Activated CD4-positive, alpha-beta memory T cell treated with anti-CD3 and anti-CD28 coated beads, Interleukin-2, amount 10 ng/mL, durations not matched to agents 7 days and 5 days (primary cell): ENCODE data around the gene TMEM164. TPM values are rescaled to one million over a fixed set of nuclear protein-coding genes. Genes with fewer than 3 reads are reported as not detected.

ENCODE experiments used
- CTCF ChIA-PET: fragments of 350-600 bp; sonication (Branson Sonifier 250); formaldehyde crosslinking; loops from one replicate; lab custom pipeline; 2021; ENCODE audit warnings: antibody characterized with exemption, inconsistent platforms; lab: Charles Lee
- POLR2A ChIA-PET: fragments of 350-600 bp; sonication (Branson Sonifier 250); formaldehyde crosslinking; loops from one replicate; lab custom pipeline; 2021; ENCODE audit warnings: antibody characterized with exemption; lab: Charles Lee
- DNase-seq: peaks from one replicate; pipeline ENCODE4 v3.0.0-alpha.2; 2020
- H3K27ac Mint-ChIP-seq: one replicate; pipeline ENCODE4 v1.8.0; 2021; ENCODE audit warnings: mild to moderate bottlenecking, mixed read lengths
- H3K27me3 Mint-ChIP-seq: one replicate; pipeline ENCODE4 v1.8.0; 2021; ENCODE audit warnings: mixed read lengths
- H3K36me3 Mint-ChIP-seq: one replicate; pipeline ENCODE4 v1.8.0; 2021; ENCODE audit warnings: low read depth, mixed read lengths
- H3K4me1 Mint-ChIP-seq: one replicate; pipeline ENCODE4 v1.8.0; 2021; ENCODE audit warnings: mixed read lengths
- H3K4me3 Mint-ChIP-seq: one replicate; pipeline ENCODE4 v1.8.0; 2021; ENCODE audit warnings: mild to moderate bottlenecking, mixed read lengths
- H3K9me3 Mint-ChIP-seq: one replicate; pipeline ENCODE4 v1.8.0; 2021; ENCODE audit warnings: mixed read lengths
- total RNA-seq, 2 experiments: library from RNA; stranded (reverse); gene quantifications; one replicate each; pipeline ENCODE4 v1.2.3, GENCODE V29; 2021

The TMEM164 gene
- total RNA-seq, 2 experiments from 2014 or later, result 18.7 to 24.1 TPM

GRCh38 chrX:110049096-110049495 is 46.2 kb downstream of the TMEM164 start:
- ChIA-PET POLR2A (no interaction called here), CTCF (no interaction called here)
- DNase-seq, result no peak
- Mint-ChIP-seq H3K4me3 (no peak overlapping the region), H3K9me3 (peaks cover under 1% of the 10 kb centered on the region), H3K27me3 (no peaks in the 10 kb centered on the region), H3K36me3 (peaks cover 3% of the 10 kb centered on the region), H3K27ac (no peak overlapping the region), H3K4me1 (no peaks in the 10 kb centered on the region)

- Mint-ChIP-seq H3K27me3 (no peaks in the 10 kb centered on the region), H3K9me3 (peaks cover 2% of the 10 kb centered on the region), H3K4me1 (no peaks in the 10 kb centered on the region), H3K36me3 (peaks cover 13% of the 10 kb centered on the region), H3K27ac (no peak overlapping the region), H3K4me3 (no peak overlapping the region)
- CTCF ChIA-PET, result interaction anchor here (1.3 kb wide), 1 partner anchor 60 kb away, joined by 3 read pairs; no protein-coding TSS in a partner anchor
- POLR2A ChIA-PET, result interaction anchor here (0.6 kb wide), 1 partner anchor 117 kb away, joined by 3 read pairs; no protein-coding TSS in a partner anchor
- no peak for DNase-seq
These were observed 47.5 kb downstream of the TMEM164 start for GRCh38 chrX:110050386-110050785.

- ChIA-PET POLR2A (interaction anchor here (0.6 kb wide), 1 partner anchor 117 kb away, joined by 3 read pairs; no protein-coding TSS in a partner anchor), CTCF (no interaction called here)
- Mint-ChIP-seq H3K4me1 (peaks cover 5% of the 10 kb centered on the region), H3K36me3 (peaks cover 17% of the 10 kb centered on the region), H3K27ac (no peak overlapping the region), H3K27me3 (no peaks in the 10 kb centered on the region), H3K9me3 (peaks cover 2% of the 10 kb centered on the region), H3K4me3 (no peak overlapping the region)
- no peak for DNase-seq
These were observed 48.0 kb downstream of the TMEM164 start for GRCh38 chrX:110050901-110051300.

GRCh38 chrX:110051559-110051958 is 48.6 kb downstream of the TMEM164 start:
- Mint-ChIP-seq H3K4me1 (peaks cover 11% of the 10 kb centered on the region), H3K27me3 (no peaks in the 10 kb centered on the region), H3K36me3 (peaks cover 19% of the 10 kb centered on the region), H3K4me3 (no peak overlapping the region), H3K9me3 (peaks cover 2% of the 10 kb centered on the region), H3K27ac (no peak overlapping the region)
- no peak for DNase-seq
- ChIA-PET CTCF (no interaction called here), POLR2A (no interaction called here)

GRCh38 chrX:110052303-110052702 is 49.4 kb downstream of the TMEM164 start:
- Mint-ChIP-seq H3K36me3 (peaks cover 22% of the 10 kb centered on the region), H3K9me3 (peaks cover 2% of the 10 kb centered on the region), H3K4me1 (peaks cover 13% of the 10 kb centered on the region), H3K27me3 (no peaks in the 10 kb centered on the region), H3K4me3 (no peak overlapping the region), H3K27ac (no peak overlapping the region)
- POLR2A ChIA-PET, result no interaction called here
- CTCF ChIA-PET, result no interaction called here
- no peak for DNase-seq

- Mint-ChIP-seq H3K9me3 (peaks cover 2% of the 10 kb centered on the region), H3K27me3 (no peaks in the 10 kb centered on the region), H3K27ac (no peak overlapping the region), H3K4me1 (peaks cover 13% of the 10 kb centered on the region), H3K4me3 (no peak overlapping the region), H3K36me3 (peaks cover 22% of the 10 kb centered on the region)
- ChIA-PET CTCF (no interaction called here), POLR2A (no interaction called here)
- no peak for DNase-seq
These were observed 50.5 kb downstream of the TMEM164 start for GRCh38 chrX:110053453-110053852.

GRCh38 chrX:110055616-110056015 is 52.7 kb downstream of the TMEM164 start:
- Mint-ChIP-seq H3K9me3 (peaks cover 2% of the 10 kb centered on the region), H3K4me1 (peaks cover 13% of the 10 kb centered on the region), H3K27ac (no peak overlapping the region), H3K36me3 (peaks cover 24% of the 10 kb centered on the region), H3K4me3 (no peak overlapping the region), H3K27me3 (no peaks in the 10 kb centered on the region)
- ChIA-PET POLR2A (no interaction called here), CTCF (no interaction called here)
- no peak for DNase-seq

- peaks cover 2% of the 10 kb centered on the region for H3K9me3 Mint-ChIP-seq
- H3K27ac Mint-ChIP-seq, result no peak overlapping the region
- ChIA-PET CTCF (no interaction called here), POLR2A (no interaction called here)
- H3K4me3 Mint-ChIP-seq, result no peak overlapping the region
- no peaks in the 10 kb centered on the region for H3K27me3 Mint-ChIP-seq
- H3K4me1 Mint-ChIP-seq, result peaks cover 13% of the 10 kb centered on the region
- no peak for DNase-seq
- H3K36me3 Mint-ChIP-seq, result peaks cover 26% of the 10 kb centered on the region
These were observed 53.5 kb downstream of the TMEM164 start for GRCh38 chrX:110056419-110056818.

GRCh38 chrX:110059410-110059809 is 56.5 kb downstream of the TMEM164 start:
- no peak for DNase-seq
- Mint-ChIP-seq H3K27me3 (no peaks in the 10 kb centered on the region), H3K4me3 (no peak overlapping the region), H3K36me3 (peaks cover 22% of the 10 kb centered on the region), H3K9me3 (no peaks in the 10 kb centered on the region), H3K4me1 (peaks cover 13% of the 10 kb centered on the region), H3K27ac (no peak overlapping the region)
- POLR2A ChIA-PET, result no interaction called here
- CTCF ChIA-PET, result interaction anchor here (0.6 kb wide), 1 partner anchor 40 kb away, joined by 3 read pairs; no protein-coding TSS in a partner anchor

- Mint-ChIP-seq H3K27ac (no peak overlapping the region), H3K27me3 (no peaks in the 10 kb centered on the region), H3K4me1 (peaks cover 13% of the 10 kb centered on the region), H3K36me3 (peaks cover 16% of the 10 kb centered on the region), H3K4me3 (no peak overlapping the region), H3K9me3 (no peaks in the 10 kb centered on the region)
- POLR2A ChIA-PET, result no interaction called here
- DNase-seq, result no peak
- CTCF ChIA-PET, result no interaction called here
These were observed 57.4 kb downstream of the TMEM164 start for GRCh38 chrX:110060317-110060716.

GRCh38 chrX:110060846-110061537 is 58.1 kb downstream of the TMEM164 start:
- ChIA-PET CTCF (no interaction called here), POLR2A (no interaction called here)
- Mint-ChIP-seq H3K27me3 (no peaks in the 10 kb centered on the region), H3K9me3 (no peaks in the 10 kb centered on the region), H3K36me3 (peaks cover 12% of the 10 kb centered on the region), H3K4me1 (peaks cover 8% of the 10 kb centered on the region), H3K4me3 (no peak overlapping the region), H3K27ac (no peak overlapping the region)
- no peak for DNase-seq

- Mint-ChIP-seq H3K4me3 (no peak overlapping the region), H3K4me1 (no peaks in the 10 kb centered on the region), H3K27ac (no peak overlapping the region), H3K36me3 (peaks cover 7% of the 10 kb centered on the region), H3K9me3 (no peaks in the 10 kb centered on the region), H3K27me3 (no peaks in the 10 kb centered on the region)
- CTCF ChIA-PET, result no interaction called here
- DNase-seq, result no peak
- POLR2A ChIA-PET, result no interaction called here
These were observed 60.0 kb downstream of the TMEM164 start for GRCh38 chrX:110062919-110063318.

- ChIA-PET POLR2A (no interaction called here), CTCF (no interaction called here)
- peaks cover 2% of the 10 kb centered on the region for H3K36me3 Mint-ChIP-seq
- no peak overlapping the region for H3K4me3 Mint-ChIP-seq
- H3K9me3 Mint-ChIP-seq, result no peaks in the 10 kb centered on the region
- no peak overlapping the region for H3K27ac Mint-ChIP-seq
- no peaks in the 10 kb centered on the region for H3K4me1 Mint-ChIP-seq
- DNase-seq, result no peak
- no peaks in the 10 kb centered on the region for H3K27me3 Mint-ChIP-seq
These were observed 63.7 kb downstream of the TMEM164 start for GRCh38 chrX:110066488-110067225.
